GM03348 (cell line): ENCODE measurements around the gene CCDC184.
"Not testable (repeated sequence)": the region's sequence is repeated elsewhere in the genome, so short reads cannot be mapped to it uniquely, and the experiment has no call there.

Experiments
- DNase-seq: peaks from one replicate; pipeline ENCODE4 v3.0.0; 2012; ENCODE audit warnings: low spot score

Gene CCDC184

GRCh38 chr12:48183091-48183875 is at the start of gene CCDC184:
Gene CCDC184 (plus strand): TSS chr12:48183644. CDS start chr12:48184123, 479 bp downstream.
- peak; percentile 84 for DNase-seq

- DNase-seq, result no peak
Observed at GRCh38 chr12:48135027-48135426, 48.4 kb upstream of the CCDC184 start.

- no peak for DNase-seq
Observed at GRCh38 chr12:48142818-48143674, 40.4 kb upstream of the CCDC184 start.

GRCh38 chr12:48143898-48144297 is 39.5 kb upstream of the CCDC184 start:
- no peak for DNase-seq

GRCh38 chr12:48145981-48146380 is 37.5 kb upstream of the CCDC184 start:
- no peak for DNase-seq

- DNase-seq, result no peak
Observed at GRCh38 chr12:48151103-48151771, 32.2 kb upstream of the CCDC184 start.

GRCh38 chr12:48155786-48156185 is 27.7 kb upstream of the CCDC184 start:
- DNase-seq, result not testable (repeated sequence)

GRCh38 chr12:48156652-48157017 is 26.8 kb upstream of the CCDC184 start:
- peak; percentile 13 for DNase-seq

- DNase-seq, result peak; percentile 99
Observed at GRCh38 chr12:48157018-48157888, 26.2 kb upstream of the CCDC184 start, which contains the start of gene ASB8. Gene ASB8 (minus strand): TSS chr12:48157515. CDS start chr12:48153496, 4,019 bp downstream.

- DNase-seq, result no peak
Observed at GRCh38 chr12:48157889-48158370, 25.5 kb upstream of the CCDC184 start.

GRCh38 chr12:48160046-48160445 is 23.4 kb upstream of the CCDC184 start:
- no peak for DNase-seq

- DNase-seq, result no peak
Observed at GRCh38 chr12:48160807-48161206, 22.6 kb upstream of the CCDC184 start.

GRCh38 chr12:48163150-48163747 is 20.2 kb upstream of the CCDC184 start:
- no peak for DNase-seq

- DNase-seq, result no peak
Observed at GRCh38 chr12:48164451-48164850, 19.0 kb upstream of the CCDC184 start.

- DNase-seq, result peak; percentile 63
Observed at GRCh38 chr12:48165089-48165981, 18.1 kb upstream of the CCDC184 start.

- no peak for DNase-seq
Observed at GRCh38 chr12:48169011-48169410, 14.4 kb upstream of the CCDC184 start.

- peak; percentile 33 for DNase-seq
Observed at GRCh38 chr12:48175613-48176416, 7.6 kb upstream of the CCDC184 start.

- DNase-seq, result no peak
Observed at GRCh38 chr12:48176417-48176751, 7.1 kb upstream of the CCDC184 start.

- no peak for DNase-seq
Observed at GRCh38 chr12:48177982-48178381, 5.5 kb upstream of the CCDC184 start.
